Measurements from ENCODE around the gene NUP98.
"Not testable (repeated sequence)": the region's sequence is repeated elsewhere in the genome, so short reads cannot be mapped to it uniquely, and the experiment has no call there.

Gene NUP98

GRCh38 chr11:3796346-3796745 lies 1.0 kb downstream of the NUP98 start:
- peak overlapping the region; percentile 97 for H3K4me3 ChIP-seq (ENCODE audit: low read depth, low read length)
- H3K4me1 ChIP-seq (ENCODE audit: control insufficient read depth, insufficient read depth, low read length): peaks cover 7% of the 10 kb centered on the region
- H3K9me3 ChIP-seq (ENCODE audit: control insufficient read depth, insufficient read depth, low read length): no peaks in the 10 kb centered on the region
- peak overlapping the region; percentile 91 for H3K9ac ChIP-seq (ENCODE audit: low read depth, low read length)
- H3K36me3 ChIP-seq (ENCODE audit: control insufficient read depth, insufficient read depth, low read length): peaks cover 34% of the 10 kb centered on the region
- no peaks in the 10 kb centered on the region for H3K27me3 ChIP-seq (ENCODE audit: control insufficient read depth, insufficient read depth, low read length)
- H3K27ac ChIP-seq (ENCODE audit: low read depth, low read length): no peak overlapping the region

GRCh38 chr11:3796002-3796311 lies 1.4 kb downstream of the NUP98 start:
- Histone ChIP-seq H3K27me3 (ENCODE audit: control insufficient read depth, insufficient read depth, low read length) (no peaks in the 10 kb centered on the region), H3K36me3 (ENCODE audit: control insufficient read depth, insufficient read depth, low read length) (peaks cover 34% of the 10 kb centered on the region), H3K9me3 (ENCODE audit: control insufficient read depth, insufficient read depth, low read length) (no peaks in the 10 kb centered on the region), H3K27ac (ENCODE audit: low read depth, low read length) (no peak overlapping the region), H3K9ac (ENCODE audit: low read depth, low read length) (no peak overlapping the region), H3K4me1 (ENCODE audit: control insufficient read depth, insufficient read depth, low read length) (peaks cover 7% of the 10 kb centered on the region), H3K4me3 (ENCODE audit: low read depth, low read length) (peak overlapping the region; percentile 97)

- Histone ChIP-seq H3K9ac (ENCODE audit: low read depth, low read length) (no peak overlapping the region), H3K4me1 (ENCODE audit: control insufficient read depth, insufficient read depth, low read length) (peaks cover 7% of the 10 kb centered on the region), H3K27ac (ENCODE audit: low read depth, low read length) (no peak overlapping the region), H3K9me3 (ENCODE audit: control insufficient read depth, insufficient read depth, low read length) (no peaks in the 10 kb centered on the region), H3K4me3 (ENCODE audit: low read depth, low read length) (no peak overlapping the region), H3K36me3 (ENCODE audit: control insufficient read depth, insufficient read depth, low read length) (peaks cover 39% of the 10 kb centered on the region), H3K27me3 (ENCODE audit: control insufficient read depth, insufficient read depth, low read length) (no peaks in the 10 kb centered on the region)
Measured at GRCh38 chr11:3795131-3796001, 2.0 kb downstream of the NUP98 start.

DNA sequence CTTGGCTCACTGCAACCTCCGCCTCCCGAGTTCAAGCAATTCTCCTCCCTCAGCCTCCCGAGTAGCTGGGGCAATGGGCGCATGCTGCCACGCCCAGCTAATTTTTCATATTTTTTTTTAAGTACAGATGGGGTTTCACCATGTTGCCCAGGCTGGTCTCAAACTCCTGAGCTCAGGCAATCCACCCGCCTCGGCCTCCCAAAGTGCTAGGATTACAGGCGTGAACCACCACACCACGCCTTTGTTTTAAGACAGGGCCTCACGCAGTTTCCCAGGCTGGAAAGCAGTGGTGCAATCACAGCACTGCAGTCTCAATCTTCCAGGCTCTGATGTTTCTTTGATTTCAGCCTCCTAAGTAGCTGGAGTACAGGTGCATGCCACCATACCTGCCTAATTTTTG lies 3.0 kb downstream of the NUP98 start:
- H3K27ac ChIP-seq (ENCODE audit: low read depth, low read length); H3K4me1 ChIP-seq (ENCODE audit: control insufficient read depth, insufficient read depth, low read length); H3K9me3 ChIP-seq (ENCODE audit: control insufficient read depth, insufficient read depth, low read length); H3K27me3 ChIP-seq (ENCODE audit: control insufficient read depth, insufficient read depth, low read length); H3K9ac ChIP-seq (ENCODE audit: low read depth, low read length); H3K4me3 ChIP-seq (ENCODE audit: low read depth, low read length): not testable (repeated sequence)
- peaks cover 43% of the 10 kb centered on the region for H3K36me3 ChIP-seq (ENCODE audit: control insufficient read depth, insufficient read depth, low read length)

GRCh38 chr11:3786781-3787428 lies 10.4 kb downstream of the NUP98 start:
- no peaks in the 10 kb centered on the region for H3K4me1 ChIP-seq (ENCODE audit: control insufficient read depth, insufficient read depth, low read length)
- no peak overlapping the region for H3K27ac ChIP-seq (ENCODE audit: low read depth, low read length)
- no peak overlapping the region for H3K9ac ChIP-seq (ENCODE audit: low read depth, low read length)

DNA sequence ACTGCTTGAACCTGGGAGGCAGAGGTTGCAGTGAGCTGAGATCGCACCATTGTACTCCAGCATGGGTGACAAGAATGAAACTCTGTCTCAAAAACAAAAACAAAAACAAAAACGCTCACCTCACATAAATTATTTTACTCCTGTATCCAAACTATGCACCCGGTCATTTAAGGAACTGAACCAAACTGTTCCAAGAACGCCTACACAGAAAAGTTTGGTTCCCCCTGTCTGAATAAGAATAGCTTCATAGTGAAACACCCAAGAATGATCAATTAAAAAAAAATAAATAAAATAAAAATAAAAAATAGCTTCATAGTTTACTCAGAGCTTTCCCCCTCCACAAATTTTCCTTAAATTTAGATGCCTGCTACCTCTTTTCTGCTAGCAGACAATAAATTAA lies 13.7 kb downstream of the NUP98 start:
- Histone ChIP-seq H3K9ac (ENCODE audit: low read depth, low read length) (no peak overlapping the region), H3K4me1 (ENCODE audit: control insufficient read depth, insufficient read depth, low read length) (no peaks in the 10 kb centered on the region), H3K27me3 (ENCODE audit: control insufficient read depth, insufficient read depth, low read length) (no peaks in the 10 kb centered on the region), H3K36me3 (ENCODE audit: control insufficient read depth, insufficient read depth, low read length) (peaks cover 52% of the 10 kb centered on the region), H3K27ac (ENCODE audit: low read depth, low read length) (no peak overlapping the region), H3K4me3 (ENCODE audit: low read depth, low read length) (no peak overlapping the region), H3K9me3 (ENCODE audit: control insufficient read depth, insufficient read depth, low read length) (no peaks in the 10 kb centered on the region)

More at GRCh38 chr11:3786781-3787428, 10.4 kb downstream of the NUP98 start:
- Histone ChIP-seq H3K36me3 (ENCODE audit: control insufficient read depth, insufficient read depth, low read length) (peaks cover 31% of the 10 kb centered on the region), H3K9me3 (ENCODE audit: control insufficient read depth, insufficient read depth, low read length) (no peaks in the 10 kb centered on the region), H3K27me3 (ENCODE audit: control insufficient read depth, insufficient read depth, low read length) (no peaks in the 10 kb centered on the region), H3K4me3 (ENCODE audit: low read depth, low read length) (no peak overlapping the region)

- no peaks in the 10 kb centered on the region for H3K27me3 ChIP-seq (ENCODE audit: control insufficient read depth, insufficient read depth, low read length)
- H3K36me3 ChIP-seq (ENCODE audit: control insufficient read depth, insufficient read depth, low read length): peaks cover 59% of the 10 kb centered on the region
Measured at GRCh38 chr11:3782963-3783362, 14.4 kb downstream of the NUP98 start.

GRCh38 chr11:3781423-3781822 lies 15.9 kb downstream of the NUP98 start:
- Histone ChIP-seq H3K27ac (ENCODE audit: low read depth, low read length) (no peak overlapping the region), H3K36me3 (ENCODE audit: control insufficient read depth, insufficient read depth, low read length) (peaks cover 68% of the 10 kb centered on the region), H3K4me3 (ENCODE audit: low read depth, low read length) (no peak overlapping the region), H3K9ac (ENCODE audit: low read depth, low read length) (no peak overlapping the region), H3K9me3 (ENCODE audit: control insufficient read depth, insufficient read depth, low read length) (no peaks in the 10 kb centered on the region), H3K27me3 (ENCODE audit: control insufficient read depth, insufficient read depth, low read length) (no peaks in the 10 kb centered on the region), H3K4me1 (ENCODE audit: control insufficient read depth, insufficient read depth, low read length) (no peaks in the 10 kb centered on the region)

More at GRCh38 chr11:3782963-3783362, 14.4 kb downstream of the NUP98 start:
- Histone ChIP-seq H3K4me3 (ENCODE audit: low read depth, low read length) (no peak overlapping the region), H3K9me3 (ENCODE audit: control insufficient read depth, insufficient read depth, low read length) (no peaks in the 10 kb centered on the region), H3K4me1 (ENCODE audit: control insufficient read depth, insufficient read depth, low read length) (no peaks in the 10 kb centered on the region), H3K27ac (ENCODE audit: low read depth, low read length) (no peak overlapping the region), H3K9ac (ENCODE audit: low read depth, low read length) (no peak overlapping the region)

GRCh38 chr11:3775736-3776406 lies 21.5 kb downstream of the NUP98 start:
- H3K4me3 ChIP-seq (ENCODE audit: low read depth, low read length): no peak overlapping the region
- peaks cover 89% of the 10 kb centered on the region for H3K36me3 ChIP-seq (ENCODE audit: control insufficient read depth, insufficient read depth, low read length)
- H3K27ac ChIP-seq (ENCODE audit: low read depth, low read length): no peak overlapping the region

DNA sequence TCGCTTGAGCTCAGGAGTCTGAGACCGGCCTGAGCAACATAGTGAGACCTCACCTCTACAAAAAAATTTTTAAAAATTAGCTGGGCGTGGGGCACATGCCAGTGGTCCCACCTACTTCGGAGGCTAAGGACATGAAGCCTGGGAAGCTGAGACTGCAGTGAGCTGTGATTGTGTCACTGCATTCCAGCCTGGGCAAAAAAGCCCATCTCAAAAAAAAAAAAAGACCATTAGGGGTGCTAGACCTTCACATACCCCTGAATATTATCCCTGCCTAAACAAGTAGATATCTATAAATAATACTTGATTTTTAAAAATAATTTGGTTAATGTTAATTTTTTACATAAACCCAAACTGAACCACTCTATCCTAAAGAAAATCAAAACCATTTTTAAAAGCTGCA lies 24.2 kb downstream of the NUP98 start:
- Histone ChIP-seq H3K4me1 (ENCODE audit: control insufficient read depth, insufficient read depth, low read length) (no peaks in the 10 kb centered on the region), H3K27me3 (ENCODE audit: control insufficient read depth, insufficient read depth, low read length) (no peaks in the 10 kb centered on the region), H3K9me3 (ENCODE audit: control insufficient read depth, insufficient read depth, low read length) (no peaks in the 10 kb centered on the region), H3K36me3 (ENCODE audit: control insufficient read depth, insufficient read depth, low read length) (peaks cover 91% of the 10 kb centered on the region), H3K27ac (ENCODE audit: low read depth, low read length) (no peak overlapping the region), H3K9ac (ENCODE audit: low read depth, low read length) (no peak overlapping the region), H3K4me3 (ENCODE audit: low read depth, low read length) (no peak overlapping the region)

More at GRCh38 chr11:3775736-3776406, 21.5 kb downstream of the NUP98 start:
- Histone ChIP-seq H3K9ac (ENCODE audit: low read depth, low read length) (no peak overlapping the region), H3K27me3 (ENCODE audit: control insufficient read depth, insufficient read depth, low read length) (no peaks in the 10 kb centered on the region), H3K9me3 (ENCODE audit: control insufficient read depth, insufficient read depth, low read length) (no peaks in the 10 kb centered on the region), H3K4me1 (ENCODE audit: control insufficient read depth, insufficient read depth, low read length) (no peaks in the 10 kb centered on the region)

- Histone ChIP-seq H3K4me1 (ENCODE audit: control insufficient read depth, insufficient read depth, low read length) (no peaks in the 10 kb centered on the region), H3K36me3 (ENCODE audit: control insufficient read depth, insufficient read depth, low read length) (peaks cover 100% of the 10 kb centered on the region), H3K4me3 (ENCODE audit: low read depth, low read length) (no peak overlapping the region), H3K27me3 (ENCODE audit: control insufficient read depth, insufficient read depth, low read length) (no peaks in the 10 kb centered on the region), H3K9ac (ENCODE audit: low read depth, low read length) (no peak overlapping the region), H3K9me3 (ENCODE audit: control insufficient read depth, insufficient read depth, low read length) (no peaks in the 10 kb centered on the region), H3K27ac (ENCODE audit: low read depth, low read length) (no peak overlapping the region)
Measured at GRCh38 chr11:3767536-3767935, 29.8 kb downstream of the NUP98 start.

Measured in HUES48 (cell line).